HG03460 (cell line): ENCODE results near the gene TVP23A.

Source experiments
- ATAC-seq: cut with Tn5 transposase; IDR thresholded peaks from one replicate; pipeline ENCODE4 v1.9.1; 2021; ENCODE audit not compliant: unreplicated experiment

TVP23A gene

DNA sequence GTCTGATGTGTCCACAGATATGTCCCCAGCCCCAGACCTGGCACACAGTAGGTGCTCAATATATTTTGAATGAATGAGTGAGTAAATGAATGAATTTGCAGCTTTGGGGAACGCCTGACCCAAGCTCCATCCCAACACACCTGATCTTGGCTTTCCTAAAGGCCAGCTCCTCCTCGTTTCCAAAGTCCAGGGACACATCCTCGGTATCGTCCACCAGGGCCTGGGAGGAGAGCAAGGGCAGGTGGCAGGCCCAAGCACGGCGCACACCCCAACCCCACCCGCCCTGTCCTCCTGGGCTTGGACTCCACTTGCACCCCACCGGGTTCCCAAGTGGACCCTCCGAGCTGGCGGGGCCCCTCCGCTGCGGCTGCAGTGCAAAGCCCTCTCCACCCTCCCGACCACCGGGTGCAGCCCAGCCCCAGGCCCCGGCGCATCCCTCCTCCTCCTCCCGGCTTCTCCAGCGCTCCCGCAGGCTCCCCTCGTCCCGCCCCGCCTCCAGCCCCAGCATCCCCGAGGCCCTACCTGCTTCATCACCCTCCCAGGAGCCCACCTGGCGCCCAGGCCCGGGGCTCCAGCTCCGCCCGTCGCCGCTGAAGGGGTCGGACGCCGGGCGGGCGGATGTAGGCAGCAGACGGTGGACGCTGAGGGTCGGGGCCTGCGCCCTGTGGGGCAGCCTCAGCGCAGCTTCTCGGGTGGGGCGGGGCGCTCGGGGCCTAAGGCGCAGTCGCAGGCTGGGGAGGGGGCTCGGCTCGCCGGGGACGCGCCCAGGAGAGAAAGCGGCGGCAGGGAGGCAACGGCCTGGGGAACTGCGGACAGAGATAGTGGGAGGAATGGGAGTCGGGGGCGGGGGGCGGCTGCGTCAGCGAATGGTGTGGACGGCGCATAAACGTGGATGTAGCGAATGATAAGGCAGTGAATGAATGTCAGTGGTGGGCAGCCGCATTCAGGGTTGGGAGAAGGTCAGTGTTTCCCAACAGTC lies at the start of gene TVP23A:
Gene TVP23A, minus strand, starts transcription at position 832 of the 979 bp plus-strand sequence. Its CDS starts 301 bp downstream, at position 531.
- ATAC-seq, result no peak

GRCh38 chr16:10868104-10868595 lies 49.6 kb upstream of the TVP23A start:
- no peak for ATAC-seq

DNA sequence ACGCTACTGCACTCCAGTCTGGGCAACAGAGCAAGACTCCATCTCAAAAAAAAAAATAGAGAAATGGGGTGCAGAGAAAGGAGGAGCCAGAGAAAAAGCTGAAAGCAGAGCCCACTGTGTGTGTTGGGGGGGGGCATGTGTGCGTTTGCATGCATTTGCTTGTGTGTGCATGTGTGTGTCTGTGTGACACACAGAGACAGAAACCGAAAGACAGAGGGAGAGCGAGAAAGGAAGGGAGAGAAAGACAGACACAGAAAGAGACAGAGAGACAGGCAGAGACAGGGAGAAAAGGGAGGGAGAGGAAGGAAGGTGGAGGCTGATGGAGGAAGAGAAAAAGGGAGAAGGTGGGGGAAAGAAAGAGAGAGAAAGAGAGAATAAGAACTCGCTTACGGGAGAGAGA lies 48.6 kb upstream of the TVP23A start:
- no peak for ATAC-seq

DNA sequence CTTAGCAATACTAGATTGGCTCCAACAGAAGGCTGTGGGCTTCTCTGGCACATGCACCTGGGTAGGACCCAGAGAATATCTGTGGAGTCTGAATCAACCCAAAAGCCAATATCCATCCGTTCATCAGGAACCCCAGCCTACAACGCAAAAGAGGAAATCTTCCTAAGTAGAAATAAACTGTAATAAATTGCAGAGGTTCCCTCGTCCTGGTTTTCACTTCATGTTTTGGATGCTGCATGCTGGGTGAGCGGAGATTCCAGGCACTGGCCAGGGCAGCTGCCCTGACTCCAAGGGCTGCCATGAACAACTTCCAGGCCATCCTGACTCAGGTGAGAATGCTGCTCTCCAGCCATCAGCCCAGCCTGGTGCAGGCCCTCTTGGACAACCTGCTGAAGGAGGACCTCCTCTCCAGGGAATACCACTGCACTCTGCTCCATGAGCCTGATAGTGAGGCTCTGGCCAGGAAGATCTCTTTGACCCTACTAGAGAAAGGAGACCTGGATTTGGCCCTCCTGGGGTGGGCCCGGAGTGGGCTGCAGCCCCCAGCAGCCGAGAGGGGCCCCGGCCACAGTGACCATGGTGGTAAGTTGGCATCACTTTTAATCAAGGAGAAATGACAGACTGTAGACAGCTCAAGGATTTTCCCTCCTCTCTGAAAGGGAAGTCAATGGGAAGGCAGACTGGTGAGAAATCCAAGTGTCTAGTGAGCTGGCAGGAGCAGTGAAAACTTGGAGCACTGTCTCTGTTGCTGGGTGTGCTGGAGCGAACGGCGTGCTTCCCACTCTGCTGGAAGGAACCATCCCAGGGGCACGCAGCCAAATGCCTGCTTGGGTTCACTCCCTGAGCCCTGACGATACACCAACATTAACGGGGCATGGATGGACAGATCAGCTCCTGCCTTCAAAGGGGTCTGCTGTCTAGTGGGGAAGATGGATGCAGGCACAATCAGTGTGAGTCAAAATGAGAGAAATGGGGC lies 47.7 kb upstream of the TVP23A start:
- no peak for ATAC-seq

DNA sequence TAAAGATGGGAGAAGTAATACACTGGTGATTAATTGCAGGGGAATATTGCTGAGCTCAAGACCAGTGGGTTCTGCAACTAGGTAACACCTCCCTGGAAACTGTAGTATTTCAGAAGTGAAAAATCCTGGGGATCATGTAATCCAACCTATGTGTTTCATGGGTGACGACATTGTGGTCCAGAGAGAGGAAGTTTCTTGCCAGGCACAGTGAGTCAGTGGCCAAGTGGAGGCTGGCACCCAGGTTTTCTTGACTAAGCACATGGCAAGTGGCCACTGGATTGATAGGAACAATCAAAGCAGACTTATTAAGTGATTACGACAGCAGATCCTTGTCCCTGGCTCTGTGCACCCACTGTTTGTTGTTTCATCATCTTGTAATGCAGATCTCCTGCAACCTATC lies 43.8 kb upstream of the TVP23A start:
- no peak for ATAC-seq

DNA sequence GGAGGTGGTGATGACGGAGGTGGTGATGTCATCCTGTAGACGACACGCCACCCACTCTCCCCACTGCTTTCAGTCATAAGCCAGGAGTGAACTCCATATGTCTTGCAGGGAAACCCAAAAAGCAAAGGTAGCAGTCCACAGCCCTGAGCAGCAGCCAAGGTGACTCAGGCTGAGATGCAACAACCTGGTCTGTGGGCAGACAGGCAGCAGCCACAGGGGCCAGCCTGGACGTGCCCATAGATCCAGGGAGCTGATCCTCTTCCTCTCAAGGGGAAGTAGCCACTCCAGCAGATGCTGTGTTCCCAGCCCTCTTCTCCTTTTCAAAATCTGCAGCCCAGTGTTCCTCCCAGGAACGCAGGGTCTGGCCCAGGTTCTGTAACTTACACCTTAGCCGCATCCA lies 41.1 kb upstream of the TVP23A start:
- no peak for ATAC-seq

DNA sequence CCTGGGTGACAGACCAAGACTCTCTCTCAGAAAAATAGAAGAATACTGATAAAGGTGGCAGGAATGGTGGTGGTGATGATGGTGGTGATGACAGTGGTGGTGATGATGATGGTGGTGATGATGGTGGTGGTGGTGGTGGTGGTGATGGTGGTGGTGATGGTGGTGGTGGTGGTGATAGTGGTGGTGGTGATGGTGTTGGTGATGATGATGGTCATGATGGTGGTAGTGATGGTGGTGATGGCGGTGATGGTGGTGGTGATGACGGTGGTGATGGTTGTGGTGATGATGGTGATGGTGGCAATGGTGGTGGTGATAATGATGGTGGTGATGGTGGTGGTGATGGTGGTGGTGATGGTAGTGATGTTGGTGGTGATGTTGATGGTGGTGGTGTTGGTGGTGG lies 40.4 kb upstream of the TVP23A start:
- no peak for ATAC-seq

- no peak for ATAC-seq
Observed at GRCh38 chr16:10858203-10858602, 39.6 kb upstream of the TVP23A start.

GRCh38 chr16:10856042-10856441 lies 37.4 kb upstream of the TVP23A start:
- no peak for ATAC-seq

DNA sequence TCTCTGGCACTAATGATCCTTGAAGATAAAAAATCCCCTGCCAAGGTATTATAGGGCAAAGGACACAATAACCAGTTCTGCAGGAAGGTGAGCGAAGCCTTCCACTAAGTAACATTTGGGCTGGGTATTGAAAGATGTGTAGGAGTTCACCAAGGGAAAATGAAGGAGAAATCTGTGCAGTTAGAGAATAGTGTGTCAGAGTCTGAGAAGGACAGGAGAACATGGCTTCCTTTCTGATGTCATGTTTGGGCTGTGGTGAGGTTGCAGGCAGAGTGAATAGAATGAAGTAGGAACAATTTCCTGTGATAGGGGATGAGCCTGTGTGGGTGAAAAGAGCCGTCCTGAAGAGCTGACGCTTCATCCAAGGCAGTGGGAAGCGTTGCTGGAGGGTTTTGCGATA lies 34.4 kb upstream of the TVP23A start:
- ATAC-seq, result no peak

GRCh38 chr16:10852286-10852685 lies 33.7 kb upstream of the TVP23A start:
- ATAC-seq, result no peak

- ATAC-seq, result no peak
Observed at GRCh38 chr16:10851512-10851911, 32.9 kb upstream of the TVP23A start.

DNA sequence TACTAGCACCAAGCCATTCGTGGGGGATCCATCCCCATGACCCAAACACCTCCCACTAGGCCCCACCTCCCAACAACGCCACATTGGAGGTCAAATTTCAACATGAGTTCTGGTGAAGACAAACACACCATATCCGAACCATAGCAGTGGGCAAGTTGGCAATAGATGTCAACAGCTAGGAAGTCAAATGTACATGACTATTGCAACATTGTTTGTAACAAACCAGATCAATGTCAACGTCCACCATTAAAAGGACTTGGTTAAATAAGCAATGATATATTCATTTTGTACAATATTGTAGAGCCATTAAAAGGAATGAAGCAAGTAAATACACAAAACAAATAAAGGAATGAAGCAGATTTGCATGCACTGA lies 31.9 kb upstream of the TVP23A start:
- ATAC-seq, result no peak

- ATAC-seq, result no peak
Observed at GRCh38 chr16:10849736-10850477, 31.3 kb upstream of the TVP23A start.

GRCh38 chr16:10847176-10847575 lies 28.6 kb upstream of the TVP23A start:
- no peak for ATAC-seq

DNA sequence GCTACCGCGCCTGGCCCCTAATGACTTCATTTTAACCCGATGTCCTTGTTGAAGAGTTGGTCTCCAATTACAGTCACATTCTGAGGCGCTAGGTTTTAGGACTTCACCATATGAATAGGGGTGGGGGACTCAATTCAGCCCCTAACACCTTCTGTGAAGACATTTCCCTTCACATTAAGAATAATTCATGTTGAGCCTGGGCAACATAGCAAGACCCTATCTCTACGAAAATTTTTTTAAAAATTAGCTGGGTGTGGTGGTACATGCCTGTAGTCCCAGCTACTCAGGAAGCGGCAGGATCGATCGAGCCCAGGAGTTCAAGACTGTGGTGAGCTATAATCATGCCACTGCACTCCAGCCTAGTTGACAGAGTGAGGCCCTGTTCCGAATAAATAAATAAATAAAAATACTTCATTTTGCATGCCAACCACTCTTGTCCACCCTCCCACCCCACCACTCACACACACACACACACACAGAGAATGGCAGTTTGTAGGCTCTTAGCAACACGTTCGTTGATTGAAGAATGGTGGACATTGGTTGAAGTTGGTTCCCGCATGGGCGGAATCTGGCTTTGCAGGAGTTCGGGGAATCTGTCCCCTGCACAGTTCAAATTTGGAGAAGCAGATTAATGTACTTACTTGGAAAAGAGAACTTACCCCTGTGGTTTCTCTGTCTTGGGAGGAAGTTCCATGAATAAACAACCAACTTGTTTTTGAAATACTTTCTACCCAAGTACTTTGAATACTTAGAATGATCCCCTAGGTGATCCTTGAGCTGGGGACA lies 27.8 kb upstream of the TVP23A start:
- ATAC-seq, result no peak

GRCh38 chr16:10840703-10841102 lies 22.1 kb upstream of the TVP23A start:
- ATAC-seq, result no peak

GRCh38 chr16:10839279-10839666 lies 20.7 kb upstream of the TVP23A start:
- no peak for ATAC-seq

DNA sequence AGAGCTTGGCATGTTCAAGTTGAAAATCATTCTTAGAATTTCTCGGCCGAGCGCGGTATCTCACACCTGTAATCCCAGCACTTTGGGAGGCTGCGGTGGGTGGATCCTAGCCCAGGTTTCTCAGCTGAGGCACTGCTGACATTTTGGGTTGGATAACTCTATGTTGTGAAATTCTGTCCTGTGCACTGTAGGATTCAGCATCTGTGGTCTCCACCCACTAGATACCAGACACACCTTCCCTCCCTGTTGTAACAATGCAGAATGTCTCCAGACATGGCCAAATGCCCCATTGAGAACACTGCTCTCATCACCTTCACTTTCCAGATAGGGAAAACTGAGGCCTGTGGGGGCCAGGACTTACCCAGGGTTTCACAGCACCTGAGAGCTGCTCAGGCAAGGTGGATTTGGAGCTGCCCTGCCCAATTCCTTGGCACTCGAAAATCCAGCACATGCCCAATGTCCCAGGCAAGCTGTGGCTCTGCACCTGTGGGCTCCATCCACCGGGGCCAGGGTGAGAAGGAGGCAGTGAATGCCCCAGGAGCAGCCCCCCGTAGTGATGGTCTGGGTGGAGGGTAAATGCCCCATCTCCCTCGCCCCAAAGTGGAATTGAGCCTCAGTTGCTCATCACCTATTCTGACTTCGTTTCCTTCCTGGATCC lies 20.2 kb upstream of the TVP23A start:
- no peak for ATAC-seq
